H9 (cell line): ENCODE data around the gene MYO5C. TPM values are rescaled to one million over a fixed set of nuclear protein-coding genes. Genes with fewer than 3 reads are reported as not detected.

Experiments used
- DNase-seq: peaks from one replicate; pipeline ENCODE4 v3.0.0-alpha.2; 2017
- H2AFZ ChIP-seq: one replicate; pipeline ENCODE4 v1.6.1; 2013; ENCODE audit warnings: mild to moderate bottlenecking, low read length, control low read depth, moderate library complexity
- H2AK5ac ChIP-seq: 2 replicates; pipeline ENCODE4 v1.6.1; 2013; ENCODE audit warnings: low read length, control low read depth, mixed read lengths; ENCODE audit not compliant: insufficient read length
- H2BK120ac ChIP-seq: one replicate; pipeline ENCODE4 v1.6.1; 2013; ENCODE audit warnings: low read depth, mild to moderate bottlenecking, low read length, control low read depth, inconsistent platforms; ENCODE audit not compliant: poor library complexity, severe bottlenecking
- H2BK12ac ChIP-seq: 2 replicates; pipeline ENCODE4 v1.6.1; 2013; ENCODE audit warnings: low read length, control low read depth, mixed read lengths, low read depth; ENCODE audit not compliant: insufficient read length
- H2BK15ac ChIP-seq: 2 replicates; pipeline ENCODE4 v1.6.1; 2013; ENCODE audit warnings: low read depth, low read length, control low read depth
- H2BK20ac ChIP-seq: one replicate; pipeline ENCODE4 v1.6.1; 2013; ENCODE audit warnings: low read depth, mild to moderate bottlenecking, low read length, control low read depth, inconsistent platforms; ENCODE audit not compliant: poor library complexity, severe bottlenecking
- H2BK5ac ChIP-seq: 2 replicates; pipeline ENCODE4 v1.6.1; 2013; ENCODE audit warnings: low read length, control low read depth, mixed read lengths; ENCODE audit not compliant: insufficient read length
- H3K14ac ChIP-seq: 2 replicates; pipeline ENCODE4 v1.6.1; 2013; ENCODE audit warnings: low read length, control low read depth; ENCODE audit not compliant: insufficient read depth
- H3K18ac ChIP-seq: 2 replicates; pipeline ENCODE4 v1.6.1; 2013; ENCODE audit warnings: low read depth, mild to moderate bottlenecking, mixed read lengths, low read length, control low read depth; ENCODE audit not compliant: insufficient read length
- H3K23ac ChIP-seq: 2 replicates; pipeline ENCODE4 v1.6.1; 2013; ENCODE audit warnings: low read length, control low read depth, mixed read lengths, low read depth; ENCODE audit not compliant: insufficient read length
- H3K23me2 ChIP-seq: 2 replicates; pipeline ENCODE4 v1.6.1; 2013; ENCODE audit warnings: low read depth, mild to moderate bottlenecking, mixed read lengths, low read length, control low read depth; ENCODE audit not compliant: insufficient read length, poor library complexity, severe bottlenecking
- H3K27ac ChIP-seq: 2 replicates; pipeline ENCODE4 v1.5.1; 2013; ENCODE audit warnings: low read length, control low read depth, mixed read lengths, low read depth; ENCODE audit not compliant: insufficient read length
- H3K27me3 ChIP-seq: 2 replicates; pipeline ENCODE4 v1.6.1; 2013; ENCODE audit warnings: low read length, control low read depth, inconsistent platforms; ENCODE audit not compliant: insufficient read depth
- H3K4ac ChIP-seq: 2 replicates; pipeline ENCODE4 v1.6.1; 2013; ENCODE audit warnings: low read depth, mild to moderate bottlenecking, control low read depth, inconsistent platforms, low read length, moderate library complexity
- H3K4me1 ChIP-seq: 2 replicates; pipeline ENCODE4 v1.6.1; 2013; ENCODE audit warnings: low read length, control low read depth, inconsistent platforms; ENCODE audit not compliant: insufficient read depth
- H3K4me2 ChIP-seq: 2 replicates; pipeline ENCODE4 v1.6.1; 2013; ENCODE audit warnings: low read length, control low read depth, mixed read lengths; ENCODE audit not compliant: insufficient read length, insufficient read depth
- H3K56ac ChIP-seq: 2 replicates; pipeline ENCODE4 v1.6.1; 2013; ENCODE audit warnings: low read depth, mild to moderate bottlenecking, mixed read lengths, low read length, control low read depth; ENCODE audit not compliant: insufficient read length
- H3K79me1 ChIP-seq: 2 replicates; pipeline ENCODE4 v1.6.1; 2013; ENCODE audit warnings: low read depth, mild to moderate bottlenecking, moderate library complexity, low read length, control low read depth, inconsistent platforms; ENCODE audit not compliant: insufficient read depth, poor library complexity, severe bottlenecking
- H3K79me2 ChIP-seq: 2 replicates; pipeline ENCODE4 v1.6.1; 2013; ENCODE audit warnings: low read length, control low read depth, inconsistent platforms; ENCODE audit not compliant: insufficient read depth
- H3K9ac ChIP-seq: 2 replicates; pipeline ENCODE4 v1.6.1; 2013; ENCODE audit warnings: low read length, control low read depth, mixed read lengths; ENCODE audit not compliant: insufficient read length; ENCODE audit errors: extremely low read depth
- H3K9me3 ChIP-seq: one replicate; pipeline ENCODE4 v1.6.1; 2013; ENCODE audit warnings: low read depth, low read length, inconsistent platforms; ENCODE audit not compliant: control insufficient read depth
- H3T11ph ChIP-seq: one replicate; pipeline ENCODE4 v1.6.1; 2013; ENCODE audit warnings: mild to moderate bottlenecking, low read length, control low read depth, inconsistent platforms
- H4K20me1 ChIP-seq: one replicate; pipeline ENCODE4 v1.6.1; 2013; ENCODE audit not compliant: control insufficient read depth, insufficient read length, insufficient read depth
- H4K5ac ChIP-seq: 2 replicates; pipeline ENCODE4 v1.6.1; 2013; ENCODE audit warnings: low read depth, mild to moderate bottlenecking, mixed read lengths, low read length, control low read depth; ENCODE audit not compliant: insufficient read length
- H4K8ac ChIP-seq: replicated peaks from 2 replicates; pipeline ENCODE4 v1.6.1; 2013; ENCODE audit warnings: low read length, control low read depth, mixed read lengths, low read depth; ENCODE audit not compliant: insufficient read length
- H4K91ac ChIP-seq: 2 replicates; pipeline ENCODE4 v1.6.1; 2013; ENCODE audit warnings: low read depth, mild to moderate bottlenecking, moderate library complexity, mixed read lengths, low read length, control low read depth; ENCODE audit not compliant: insufficient read length
- H3K27ac Mint-ChIP-seq, 3 experiments: 2 replicates in 2 of 3; 3 replicates in 1 of 3; pipeline ENCODE4 v1.8.0; 2020 to 2021; ENCODE audit warnings: mixed read lengths in 3 of 3, mild to moderate bottlenecking in 1 of 3, moderate library complexity in 1 of 3
- H3K27me3 Mint-ChIP-seq: 2 replicates; pipeline ENCODE4 v1.8.0; 2021; ENCODE audit warnings: low read depth, mild to moderate bottlenecking, moderate library complexity, mixed read lengths
- H3K36me3 Mint-ChIP-seq, 3 experiments: 2 replicates in 2 of 3; 3 replicates in 1 of 3; pipeline ENCODE4 v1.8.0; 2020 to 2021; ENCODE audit warnings: low read depth in 3 of 3, mixed read lengths in 3 of 3; ENCODE audit not compliant: insufficient read depth in 1 of 3
- H3K4me1 Mint-ChIP-seq, 2 experiments: 2 replicates each; pipeline ENCODE4 v1.8.0; 2020; ENCODE audit warnings: mixed read lengths in 2 of 2
- H3K4me3 Mint-ChIP-seq, 2 experiments: 2 replicates in 1 of 2; 3 replicates in 1 of 2; pipeline ENCODE4 v1.8.0; 2020 to 2021; ENCODE audit warnings: mild to moderate bottlenecking in 2 of 2, mixed read lengths in 2 of 2, moderate library complexity in 1 of 2
- H3K9me3 Mint-ChIP-seq, 2 experiments: 2 replicates in 1 of 2; 3 replicates in 1 of 2; pipeline ENCODE4 v1.8.0; 2020; ENCODE audit warnings: mild to moderate bottlenecking in 2 of 2, mixed read lengths in 2 of 2, moderate library complexity in 1 of 2
- CTCF ChIP-seq: fragments of 200-600 bp; sonication (generic); conservative IDR thresholded peaks from 3 replicates; pipeline ENCODE4 v1.8.0; 2021; ENCODE audit warnings: antibody characterized with exemption, mild to moderate bottlenecking
- WGBS: extraction: QIAGEN DNeasy Blood & Tissue Kit; methylation state at CpG from one replicate; pipeline ENCODE4 v1.1.7; 2013; ENCODE audit warnings: missing lambda C conversion rate, low lambda C conversion rate, mixed read lengths; ENCODE audit not compliant: insufficient read length; ENCODE audit errors: extremely low coverage; 5-methylcytosine and 5-hydroxymethylcytosine counted together
- total RNA-seq: library from RNA; stranded (reverse); gene quantifications from 2 replicates; pipeline ENCODE4 v1.2.1, GENCODE V29; 2021

Gene MYO5C
- total RNA-seq, 1 experiment from 2014 or later = 22.2 TPM

GRCh38 chr15:52233405-52233804, 62.2 kb downstream of the MYO5C start:
- H2BK20ac ChIP-seq = no peak overlapping the region
- no peak overlapping the region for H3K27ac ChIP-seq
- H3K14ac ChIP-seq = no peak overlapping the region
- H2BK15ac ChIP-seq = no peak overlapping the region
- no peaks in the 10 kb centered on the region; the same call in 1 of the 2 replicates for H3K27me3 Mint-ChIP-seq
- H4K91ac ChIP-seq = no peak overlapping the region
- peak overlapping the region in 1 of 3 experiments; percentile 89; a peak in 1 of 7 replicates for H3K27ac Mint-ChIP-seq
- no peak for DNase-seq
- no peak overlapping the region for H4K5ac ChIP-seq
- no peak overlapping the region for H4K8ac ChIP-seq
- no peaks in the 10 kb centered on the region for H4K20me1 ChIP-seq
- H3K36me3 Mint-ChIP-seq = peaks cover 4 to 53% (median 52%) of the 10 kb centered on the region in 3 experiments; a peak in 6 of 7 replicates
- no CpG with 5 or more reads among the region's 4 CpGs for WGBS
- no peaks in the 10 kb centered on the region for H3K27me3 ChIP-seq
- no peaks in the 10 kb centered on the region for H3K9me3 Mint-ChIP-seq
- no peak overlapping the region for H3K9ac ChIP-seq
- no peak overlapping the region for H3K18ac ChIP-seq
- H3K79me1 ChIP-seq = no peaks in the 10 kb centered on the region
- H3K4me3 Mint-ChIP-seq = no peak overlapping the region
- H2AK5ac ChIP-seq = no peak overlapping the region
- no peak overlapping the region for H2BK5ac ChIP-seq
- no peaks in the 10 kb centered on the region for H3K4me1 ChIP-seq
- H3K4ac ChIP-seq = no peak overlapping the region
- no peaks in the 10 kb centered on the region for H3K23me2 ChIP-seq
- no peak overlapping the region for H2BK120ac ChIP-seq
- H3K56ac ChIP-seq = no peak overlapping the region
- no peaks in the 10 kb centered on the region for H3K79me2 ChIP-seq
- no peaks in the 10 kb centered on the region for H3K9me3 ChIP-seq
- no peak overlapping the region for H3K23ac ChIP-seq
- H2AFZ ChIP-seq = no peak overlapping the region
- H3T11ph ChIP-seq = no peak overlapping the region
- H3K4me1 Mint-ChIP-seq = no peaks in the 10 kb centered on the region
- H2BK12ac ChIP-seq = no peak overlapping the region
- TF ChIP-seq CTCF = no peak
- no peak overlapping the region for H3K4me2 ChIP-seq
